HEK293 (cell line): ENCODE results near the gene POLR3B.

ENCODE experiments used
- GFI1B ChIP-seq: fragments of 450-650 bp; formaldehyde crosslinking; IDR thresholded peaks from 2 replicates; pipeline ENCODE4 v1.5.1; 2016; ENCODE audit warnings: missing biosample characterization, missing genetic modification characterization
- KLF7 ChIP-seq: fragments of 450-650 bp; formaldehyde crosslinking; IDR thresholded peaks from 2 replicates; pipeline ENCODE4 v1.5.1; 2016; ENCODE audit warnings: missing biosample characterization, missing genetic modification characterization, borderline replicate concordance
- KLF8 ChIP-seq: fragments of 450-650 bp; formaldehyde crosslinking; IDR thresholded peaks from 2 replicates; pipeline ENCODE4 v1.5.1; 2016; ENCODE audit warnings: missing biosample characterization, missing genetic modification characterization
- OSR2 ChIP-seq: fragments of 450-650 bp; formaldehyde crosslinking; IDR thresholded peaks from 2 replicates; pipeline ENCODE4 v1.5.1; 2016; ENCODE audit warnings: missing biosample characterization, missing genetic modification characterization
- PRDM10 ChIP-seq: fragments of 450-650 bp; formaldehyde crosslinking; IDR thresholded peaks from 2 replicates; pipeline ENCODE4 v1.5.1; 2016; ENCODE audit warnings: missing biosample characterization, missing genetic modification characterization
- TSHZ1 ChIP-seq: fragments of 450-650 bp; formaldehyde crosslinking; IDR thresholded peaks from 2 replicates; pipeline ENCODE4 v1.5.1; 2016; ENCODE audit warnings: missing biosample characterization, missing genetic modification characterization, borderline replicate concordance
- ZBTB21 ChIP-seq: fragments of 450-650 bp; formaldehyde crosslinking; IDR thresholded peaks from 2 replicates; pipeline ENCODE4 v1.5.1; 2017; ENCODE audit warnings: missing biosample characterization, missing genetic modification characterization
- ZFP37 ChIP-seq: fragments of 450-650 bp; formaldehyde crosslinking; IDR thresholded peaks from 2 replicates; pipeline ENCODE4 v1.5.1; 2016; ENCODE audit warnings: missing biosample characterization, missing genetic modification characterization
- ZFP41 ChIP-seq: fragments of 450-650 bp; formaldehyde crosslinking; IDR thresholded peaks from 2 replicates; pipeline ENCODE4 v1.5.1; 2016; ENCODE audit warnings: missing biosample characterization, missing genetic modification characterization, borderline replicate concordance
- ZNF121 ChIP-seq: fragments of 450-650 bp; formaldehyde crosslinking; IDR thresholded peaks from 2 replicates; pipeline ENCODE4 v1.5.1; 2016; ENCODE audit warnings: missing biosample characterization, missing genetic modification characterization
- ZNF146 ChIP-seq: fragments of 450-650 bp; formaldehyde crosslinking; IDR thresholded peaks from 2 replicates; pipeline ENCODE4 v1.5.1; 2016; ENCODE audit warnings: missing biosample characterization, missing genetic modification characterization
- ZNF23 ChIP-seq: fragments of 450-650 bp; formaldehyde crosslinking; IDR thresholded peaks from 2 replicates; pipeline ENCODE4 v1.5.1; 2016; ENCODE audit warnings: missing biosample characterization, missing genetic modification characterization, borderline replicate concordance
- ZNF239 ChIP-seq: fragments of 450-650 bp; formaldehyde crosslinking; IDR thresholded peaks from 2 replicates; pipeline ENCODE4 v1.5.1; 2016; ENCODE audit warnings: missing biosample characterization, missing genetic modification characterization
- ZNF558 ChIP-seq: fragments of 450-650 bp; formaldehyde crosslinking; IDR thresholded peaks from 2 replicates; pipeline ENCODE4 v1.5.1; 2016; ENCODE audit warnings: missing biosample characterization, missing genetic modification characterization
- ZNF610 ChIP-seq: fragments of 450-650 bp; formaldehyde crosslinking; IDR thresholded peaks from 2 replicates; pipeline ENCODE4 v1.5.1; 2016; ENCODE audit warnings: missing biosample characterization, missing genetic modification characterization, borderline replicate concordance
- ZNF626 ChIP-seq: fragments of 450-650 bp; sonication (Bioruptor Pico); formaldehyde crosslinking; IDR thresholded peaks from 2 replicates; pipeline ENCODE4 v1.5.1; 2018; ENCODE audit warnings: missing biosample characterization, missing genetic modification characterization, inconsistent platforms
- ZNF658 ChIP-seq: fragments of 450-650 bp; formaldehyde crosslinking; IDR thresholded peaks from 2 replicates; pipeline ENCODE4; 2016; ENCODE audit warnings: missing biosample characterization, missing genetic modification characterization
- ZNF664 ChIP-seq: fragments of 450-650 bp; formaldehyde crosslinking; IDR thresholded peaks from 2 replicates; pipeline ENCODE4 v1.5.1; 2016; ENCODE audit warnings: missing biosample characterization, missing genetic modification characterization
- ZNF792 ChIP-seq: fragments of 450-650 bp; formaldehyde crosslinking; IDR thresholded peaks from 2 replicates; pipeline ENCODE4 v1.5.1; 2016; ENCODE audit warnings: missing biosample characterization, missing genetic modification characterization
- TF ChIP-seq, protein P1 (sequence below): fragments of 450-650 bp; formaldehyde crosslinking; IDR thresholded peaks from 2 replicates; pipeline ENCODE4 v1.5.1; 2016; ENCODE audit warnings: missing biosample characterization, missing genetic modification characterization, low read depth
- TF ChIP-seq, protein P2 (sequence below): fragments of 450-650 bp; formaldehyde crosslinking; IDR thresholded peaks from 2 replicates; pipeline ENCODE4 v1.5.1; 2016; ENCODE audit warnings: missing biosample characterization, missing genetic modification characterization
- TF ChIP-seq, protein P3 (sequence below): fragments of 450-650 bp; formaldehyde crosslinking; IDR thresholded peaks from 2 replicates; pipeline ENCODE4 v1.5.1; 2017; ENCODE audit warnings: missing biosample characterization, missing genetic modification characterization
- TF ChIP-seq, protein P4 (sequence below): fragments of 450-650 bp; IDR thresholded peaks from 2 replicates; pipeline ENCODE4 v1.5.1; 2018; ENCODE audit warnings: missing biosample characterization, mild to moderate bottlenecking, missing genetic modification characterization

The POLR3B gene

DNA sequence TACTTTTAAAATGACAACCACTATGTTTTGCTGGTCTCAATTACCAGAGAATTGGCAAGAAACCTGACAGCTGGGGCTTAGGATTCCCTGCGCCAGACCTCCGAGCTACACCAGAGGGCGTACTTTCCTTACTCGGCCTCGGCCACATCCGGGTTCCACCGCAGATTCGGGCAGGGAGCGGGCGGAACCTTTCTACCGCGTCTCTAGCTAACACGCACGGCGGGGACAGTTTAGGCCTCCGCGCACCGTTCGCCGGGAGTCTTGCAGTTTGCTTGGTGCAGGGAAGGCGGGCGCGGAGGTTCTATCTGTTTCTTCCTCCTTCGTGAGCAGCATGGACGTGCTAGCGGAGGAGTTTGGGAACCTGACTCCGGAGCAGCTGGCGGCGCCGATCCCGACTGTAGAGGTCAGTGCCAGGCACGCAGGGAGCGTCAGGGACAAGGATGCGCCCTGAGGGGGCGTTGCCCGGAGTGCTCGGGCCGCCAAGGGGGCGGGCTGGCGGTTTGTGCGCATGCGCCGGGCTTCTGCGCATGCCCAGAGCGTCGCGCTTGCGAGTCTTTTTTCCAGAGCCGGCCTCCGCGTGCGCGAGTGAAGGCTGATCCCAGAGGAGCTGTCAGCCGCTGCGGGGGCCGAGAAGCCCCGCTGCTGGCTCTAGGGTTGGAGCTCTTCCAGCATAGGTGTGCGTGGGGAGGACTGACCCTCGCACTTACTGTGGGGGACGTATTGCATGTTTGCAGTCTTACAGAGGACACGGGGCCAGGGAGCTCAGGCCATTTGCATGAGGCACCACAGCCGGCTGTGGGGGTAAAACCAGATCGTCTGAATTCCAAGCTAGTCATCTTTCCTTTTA is at the start of gene POLR3B (continued):
- TF ChIP-seq ZFP37 (tag by site-specific recombination) (peak; percentile 98), ZNF664 (peak; percentile 40; the same call in 1 of the 2 replicates), ZNF558 (no peak), ZNF658 (tag by site-specific recombination) (no peak), ZBTB21 (peak; percentile 69), ZNF792 (tag by site-specific recombination) (peak; percentile 82; the same call in 1 of the 2 replicates), ZNF23 (no peak), ZFP41 (tag by site-specific recombination) (no peak), ZNF626 (tag by site-specific recombination) (peak; percentile 37; the same call in 1 of the 2 replicates), OSR2 (tag by site-specific recombination) (0 out of 2 replicates have a peak, but pooled peaks have one; percentile 32), TSHZ1 (peak; percentile 17; the same call in 1 of the 2 replicates), KLF7 (tag by site-specific recombination) (peak; percentile 94), KLF8 (peak; percentile 95), PRDM10 (tag by site-specific recombination) (peak; percentile 82), ZNF146 (peak; percentile 39; the same call in 1 of the 2 replicates), ZNF121 (tag by site-specific recombination) (no peak; the same call in 1 of the 2 replicates), ZNF239 (tag by site-specific recombination) (0 out of 2 replicates have a peak, but pooled peaks have one; percentile 39), GFI1B (tag by site-specific recombination) (0 out of 2 replicates have a peak, but pooled peaks have one; percentile 34), ZNF610 (tag by site-specific recombination) (peak; percentile 96)
- TF ChIP-seq, protein P1, sequence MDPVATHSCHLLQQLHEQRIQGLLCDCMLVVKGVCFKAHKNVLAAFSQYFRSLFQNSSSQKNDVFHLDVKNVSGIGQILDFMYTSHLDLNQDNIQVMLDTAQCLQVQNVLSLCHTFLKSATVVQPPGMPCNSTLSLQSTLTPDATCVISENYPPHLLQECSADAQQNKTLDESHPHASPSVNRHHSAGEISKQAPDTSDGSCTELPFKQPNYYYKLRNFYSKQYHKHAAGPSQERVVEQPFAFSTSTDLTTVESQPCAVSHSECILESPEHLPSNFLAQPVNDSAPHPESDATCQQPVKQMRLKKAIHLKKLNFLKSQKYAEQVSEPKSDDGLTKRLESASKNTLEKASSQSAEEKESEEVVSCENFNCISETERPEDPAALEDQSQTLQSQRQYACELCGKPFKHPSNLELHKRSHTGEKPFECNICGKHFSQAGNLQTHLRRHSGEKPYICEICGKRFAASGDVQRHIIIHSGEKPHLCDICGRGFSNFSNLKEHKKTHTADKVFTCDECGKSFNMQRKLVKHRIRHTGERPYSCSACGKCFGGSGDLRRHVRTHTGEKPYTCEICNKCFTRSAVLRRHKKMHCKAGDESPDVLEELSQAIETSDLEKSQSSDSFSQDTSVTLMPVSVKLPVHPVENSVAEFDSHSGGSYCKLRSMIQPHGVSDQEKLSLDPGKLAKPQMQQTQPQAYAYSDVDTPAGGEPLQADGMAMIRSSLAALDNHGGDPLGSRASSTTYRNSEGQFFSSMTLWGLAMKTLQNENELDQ (tag by site-specific recombination), result no peak
- TF ChIP-seq, protein P2, sequence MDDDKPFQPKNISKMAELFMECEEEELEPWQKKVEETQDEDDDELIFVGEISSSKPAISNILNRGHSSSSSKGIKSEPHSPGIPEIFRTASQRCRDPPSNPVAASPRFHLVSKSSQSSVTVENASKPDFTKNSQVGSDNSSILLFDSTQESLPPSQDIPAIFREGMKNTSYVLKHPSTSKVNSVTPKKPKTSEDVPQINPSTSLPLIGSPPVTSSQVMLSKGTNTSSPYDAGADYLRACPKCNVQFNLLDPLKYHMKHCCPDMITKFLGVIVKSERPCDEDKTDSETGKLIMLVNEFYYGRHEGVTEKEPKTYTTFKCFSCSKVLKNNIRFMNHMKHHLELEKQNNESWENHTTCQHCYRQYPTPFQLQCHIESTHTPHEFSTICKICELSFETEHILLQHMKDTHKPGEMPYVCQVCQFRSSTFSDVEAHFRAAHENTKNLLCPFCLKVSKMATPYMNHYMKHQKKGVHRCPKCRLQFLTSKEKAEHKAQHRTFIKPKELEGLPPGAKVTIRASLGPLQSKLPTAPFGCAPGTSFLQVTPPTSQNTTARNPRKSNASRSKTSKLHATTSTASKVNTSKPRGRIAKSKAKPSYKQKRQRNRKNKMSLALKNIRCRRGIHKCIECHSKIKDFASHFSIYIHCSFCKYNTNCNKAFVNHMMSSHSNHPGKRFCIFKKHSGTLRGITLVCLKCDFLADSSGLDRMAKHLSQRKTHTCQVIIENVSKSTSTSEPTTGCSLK (tag by site-specific recombination), result no peak
- TF ChIP-seq, protein P3, sequence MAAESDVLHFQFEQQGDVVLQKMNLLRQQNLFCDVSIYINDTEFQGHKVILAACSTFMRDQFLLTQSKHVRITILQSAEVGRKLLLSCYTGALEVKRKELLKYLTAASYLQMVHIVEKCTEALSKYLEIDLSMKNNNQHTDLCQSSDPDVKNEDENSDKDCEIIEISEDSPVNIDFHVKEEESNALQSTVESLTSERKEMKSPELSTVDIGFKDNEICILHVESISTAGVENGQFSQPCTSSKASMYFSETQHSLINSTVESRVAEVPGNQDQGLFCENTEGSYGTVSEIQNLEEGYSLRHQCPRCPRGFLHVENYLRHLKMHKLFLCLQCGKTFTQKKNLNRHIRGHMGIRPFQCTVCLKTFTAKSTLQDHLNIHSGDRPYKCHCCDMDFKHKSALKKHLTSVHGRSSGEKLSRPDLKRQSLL (tag by site-specific recombination), result peak; percentile 30
- TF ChIP-seq, protein P4, sequence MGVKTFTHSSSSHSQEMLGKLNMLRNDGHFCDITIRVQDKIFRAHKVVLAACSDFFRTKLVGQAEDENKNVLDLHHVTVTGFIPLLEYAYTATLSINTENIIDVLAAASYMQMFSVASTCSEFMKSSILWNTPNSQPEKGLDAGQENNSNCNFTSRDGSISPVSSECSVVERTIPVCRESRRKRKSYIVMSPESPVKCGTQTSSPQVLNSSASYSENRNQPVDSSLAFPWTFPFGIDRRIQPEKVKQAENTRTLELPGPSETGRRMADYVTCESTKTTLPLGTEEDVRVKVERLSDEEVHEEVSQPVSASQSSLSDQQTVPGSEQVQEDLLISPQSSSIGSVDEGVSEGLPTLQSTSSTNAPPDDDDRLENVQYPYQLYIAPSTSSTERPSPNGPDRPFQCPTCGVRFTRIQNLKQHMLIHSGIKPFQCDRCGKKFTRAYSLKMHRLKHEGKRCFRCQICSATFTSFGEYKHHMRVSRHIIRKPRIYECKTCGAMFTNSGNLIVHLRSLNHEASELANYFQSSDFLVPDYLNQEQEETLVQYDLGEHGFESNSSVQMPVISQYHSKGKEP (tag by site-specific recombination), result peak; percentile 44; the same call in 1 of the 2 replicates
